HepG2 (cell line): ENCODE measurements around the gene MATN1. TPM values are rescaled to one million over a fixed set of nuclear protein-coding genes. Genes with fewer than 3 reads are reported as not detected.

Source experiments
- ATAC-seq: fragments of 200-7000 bp; cut with Tn5 transposase; 3 replicates; pipeline ENCODE4 v1.9.1; 2020; ENCODE audit warnings: mild to moderate bottlenecking, moderate library complexity
- BruUV-seq: library from RNA; stranded (reverse); fragments of 400-500 nt; replicated peaks from 2 replicates; lab custom pipeline; 2021; lab: Mats Ljungman, UMichigan
- CTCF ChIA-PET: fragments of 300-600 bp; formaldehyde crosslinking; extraction: SDS; loops from one replicate; lab custom pipeline; 2021; ENCODE audit warnings: low total read pairs, inconsistent platforms, low intra/inter-chr PET ratio; lab: Yijun Ruan, JAX
- POLR2A ChIA-PET: fragments of 350-600 bp; sonication (Branson Sonifier 250); formaldehyde crosslinking; loops from one replicate; lab custom pipeline; 2020; ENCODE audit warnings: antibody characterized with exemption, inconsistent platforms; lab: Yijun Ruan, JAX
- DNase-seq: peaks from one replicate; pipeline ENCODE4 v3.0.0-alpha.2; 2015; ENCODE audit warnings: low spot score
- FAIRE-seq: peaks from 3 replicates; lab custom pipeline; 2011; peaks lifted over from hg19 to GRCh38; lab: Jason Lieb, UNC
- H2AFZ ChIP-seq: one replicate; pipeline ENCODE4 v1.6.1; 2011; ENCODE audit warnings: low read length, inconsistent platforms
- H3K27ac ChIP-seq: fragments of 300-600 bp; 3 replicates; pipeline ENCODE4 v1.8.0; 2011; ENCODE audit warnings: mixed run types, mild to moderate bottlenecking, mixed read lengths, low read length, inconsistent platforms; ENCODE audit not compliant: insufficient read depth; ENCODE audit errors: extremely low read length
- H3K27me3 ChIP-seq, 2 experiments: fragments of 200-600 bp in 1 of 2; 2 replicates in 1 of 2; 3 replicates in 1 of 2; pipeline versions ENCODE4 v1.6.0 to v1.8.0; 2011; ENCODE audit warnings: low read length in 2 of 2, mild to moderate bottlenecking in 2 of 2, moderate library complexity in 2 of 2, inconsistent platforms in 1 of 2; ENCODE audit not compliant: insufficient read depth in 2 of 2, control insufficient read depth in 1 of 2
- H3K36me3 ChIP-seq, 2 experiments: fragments of 200-600 bp in 1 of 2; replicated peaks in 1 of 2; 2 replicates in 1 of 2; 3 replicates in 1 of 2; pipeline versions ENCODE4 v1.5.1 to v1.8.0; 2011; ENCODE audit warnings: low read length in 2 of 2, inconsistent platforms in 1 of 2; ENCODE audit not compliant: insufficient read depth in 2 of 2, control insufficient read depth in 1 of 2
- H3K4me1 ChIP-seq: 2 replicates; pipeline ENCODE4 v1.5.1; 2012; ENCODE audit warnings: low read length, inconsistent platforms; ENCODE audit not compliant: insufficient read depth
- H3K4me2 ChIP-seq: 2 replicates; pipeline ENCODE4 v1.6.0; 2011; ENCODE audit warnings: low read depth, low read length, inconsistent platforms
- H3K4me3 ChIP-seq, 3 experiments: fragments of 200-600 bp in 1 of 3; sonication (generic), shearing (Covaris generic) in 1 of 3; replicated peaks in 1 of 3; 2 replicates each; pipeline ENCODE4 v1.5.1; 2011 to 2016; ENCODE audit warnings: low read length in 3 of 3, inconsistent platforms in 2 of 3, low read depth in 2 of 3, mild to moderate bottlenecking in 2 of 3, control low read depth in 1 of 3, mixed read lengths in 1 of 3; ENCODE audit not compliant: insufficient read depth in 1 of 3
- H3K79me2 ChIP-seq: one replicate; pipeline ENCODE4 v1.6.1; 2011; ENCODE audit warnings: low read length, inconsistent platforms; ENCODE audit not compliant: insufficient read depth
- H3K9ac ChIP-seq: 2 replicates; pipeline ENCODE4 v1.6.0; 2011; ENCODE audit warnings: mild to moderate bottlenecking, low read depth, low read length, inconsistent platforms; ENCODE audit not compliant: insufficient read depth
- H3K9me3 ChIP-seq: 2 replicates; pipeline ENCODE4 v1.5.1; 2012; ENCODE audit warnings: mild to moderate bottlenecking, low read length
- H4K20me1 ChIP-seq: 2 replicates; pipeline ENCODE4 v1.6.0; 2011; ENCODE audit warnings: inconsistent platforms, mild to moderate bottlenecking, low read length, moderate library complexity; ENCODE audit not compliant: insufficient read depth
- CCDC6 ChIP-seq: sonication (generic); formaldehyde crosslinking; IDR thresholded peaks from 2 replicates; pipeline ENCODE4 v1.8.1; 2022; ENCODE audit warnings: mild to moderate bottlenecking, missing genetic modification reagents, moderate library complexity
- KMT2A ChIP-seq: sonication (generic); formaldehyde crosslinking; IDR thresholded peaks from 2 replicates; pipeline ENCODE4 v1.4.0; 2020; ENCODE audit warnings: missing genetic modification reagents
- KMT2B ChIP-seq: IDR thresholded peaks from 2 replicates; pipeline ENCODE4 v1.6.1; 2016; ENCODE audit warnings: missing genetic modification reagents, missing compliant biosample characterization
- MAFF ChIP-seq: IDR thresholded peaks from 2 replicates; pipeline ENCODE4 v1.6.1; 2011; ENCODE audit warnings: low read depth, low read length, improper control_type of control experiment
- ZNF136 ChIP-seq: sonication (generic); formaldehyde crosslinking; IDR thresholded peaks from 2 replicates; pipeline ENCODE4 v1.8.1; 2022; ENCODE audit warnings: low read depth, mild to moderate bottlenecking, moderate library complexity, missing genetic modification reagents
- ZNF282 ChIP-seq: fragments of 450-650 bp; IDR thresholded peaks from 2 replicates; pipeline ENCODE4 v1.6.1; 2018; ENCODE audit not compliant: partially characterized antibody
- ZNF33A ChIP-seq: sonication (generic); formaldehyde crosslinking; IDR thresholded peaks from 2 replicates; pipeline ENCODE4 v1.5.1; 2020; ENCODE audit warnings: missing genetic modification reagents, mild to moderate bottlenecking, moderate library complexity, borderline replicate concordance
- ZNF567 ChIP-seq: sonication (generic); formaldehyde crosslinking; IDR thresholded peaks from 2 replicates; pipeline ENCODE4 v1.8.1; 2023; ENCODE audit warnings: mild to moderate bottlenecking, missing genetic modification reagents, borderline replicate concordance
- ZNF678 ChIP-seq: sonication (generic); formaldehyde crosslinking; IDR thresholded peaks from 2 replicates; pipeline ENCODE4 v1.4.0; 2020; ENCODE audit warnings: mild to moderate bottlenecking, missing genetic modification reagents
- ZNF790 ChIP-seq: sonication (generic); formaldehyde crosslinking; IDR thresholded peaks from 2 replicates; pipeline ENCODE4 v1.8.0; 2022; ENCODE audit warnings: missing genetic modification reagents, mild to moderate bottlenecking, borderline replicate concordance
- WGBS: methylation state at CpG from one replicate; pipeline ENCODE4 v1.1.6; 2017; ENCODE audit warnings: low lambda C conversion rate; 5-methylcytosine and 5-hydroxymethylcytosine counted together
- in situ Hi-C: cut with HindIII; loops from 2 replicates; pipeline ENCODE4 v1.10.0; 2017; ENCODE audit warnings: low pct_unique_long_range_greater_than_20kb; ENCODE audit not compliant: extremely low pct_ligation_motif_present
- intact Hi-C: fragments of 100-400 bp; cut with micrococcal nuclease; formaldehyde crosslinking; loops from one replicate; pipeline ENCODE4 v1.10.0; 2022; ENCODE audit not compliant: unreplicated experiment
- polyA plus RNA-seq, 8 experiments: library from polyadenylated mRNA; depleted of rRNA in 3 of 8; stranded (reverse) in 7 of 8; unstranded in 1 of 8; fragments of >200 nt; fragmentation: Illumina TruSeq in 4 of 8; extraction: Trizol in 4 of 8; gene quantifications; 2 replicates each; pipeline versions ENCODE4 v1.2.1 to v1.2.3, GENCODE V29; 2011 to 2016; ENCODE audit warnings: low read depth in 4 of 8, missing spikeins in 1 of 8, mixed read lengths in 1 of 8; ENCODE audit not compliant: insufficient read depth in 1 of 8
- total RNA-seq, 5 experiments: library from RNA; depleted of rRNA; stranded (reverse); fragments of >200 nt; fragmentation: Illumina TruSeq; extraction: Trizol; gene quantifications; 2 replicates each; pipeline ENCODE4 v1.2.3, GENCODE V29; 2016; ENCODE audit warnings: low read depth in 1 of 5
- TF ChIP-seq, protein P1 (sequence below): sonication (generic); formaldehyde crosslinking; IDR thresholded peaks from 2 replicates; pipeline ENCODE4 v1.4.0; 2020; ENCODE audit warnings: missing genetic modification reagents
- TF ChIP-seq, protein P2 (sequence below): sonication (generic); formaldehyde crosslinking; IDR thresholded peaks from 2 replicates; pipeline ENCODE4 v1.4.0; 2020; ENCODE audit warnings: missing genetic modification reagents

Gene MATN1
- total and polyA plus RNA-seq, 2 of the 13 experiments (the other 11 are each of a cell fraction or from before 2014, with no cell fraction given), result 0.04 to 0.05 TPM

DNA sequence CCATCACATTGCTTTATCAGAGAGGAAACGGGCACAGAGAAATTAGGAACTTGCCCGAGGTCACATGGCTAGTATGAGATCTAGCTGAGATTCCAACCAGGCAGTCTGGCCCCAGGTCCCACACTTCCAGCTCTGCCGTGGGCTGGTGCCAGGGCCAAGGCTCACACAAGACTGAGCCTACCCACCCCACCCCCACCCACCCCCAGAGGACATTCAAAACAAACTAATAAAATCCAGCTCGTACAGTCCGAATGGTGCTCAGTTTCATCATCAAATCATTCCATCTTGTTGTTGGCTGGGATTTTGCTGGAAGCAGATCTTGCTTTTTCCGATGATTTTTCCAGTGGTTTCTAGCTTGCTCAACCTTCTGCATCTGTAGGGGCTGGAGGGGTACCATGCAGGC is 27.9 kb downstream of the MATN1 start:
- BruUV-seq, result no TSS peak
- Histone ChIP-seq H3K4me2 (no peak overlapping the region), H3K36me3 (no peaks in the 10 kb centered on the region), H3K4me3 (no peak overlapping the region), H3K27me3 (peaks cover 5 to 14% of the 10 kb centered on the region in 2 experiments; a peak in 3 of 5 replicates), H4K20me1 (no peaks in the 10 kb centered on the region), H3K4me1 (no peaks in the 10 kb centered on the region), H3K27ac (no peak overlapping the region), H3K9me3 (no peaks in the 10 kb centered on the region), H2AFZ (no peak overlapping the region), H3K9ac (no peak overlapping the region), H3K79me2 (no peaks in the 10 kb centered on the region)
- no peak for ATAC-seq
- ChIA-PET CTCF (no interaction called here), POLR2A (no interaction called here)
- DNase-seq, result no peak
- in situ Hi-C loops, result loop anchor here (25.0 kb wide), 1 partner anchor 1358 kb away; no protein-coding TSS in a partner anchor
- FAIRE-seq, result no peak
- intact Hi-C loops, result no loop called here
- WGBS, result 10% methylated on average over 6 of the region's 6 CpGs
- TF ChIP-seq ZNF567 (CRISPR knock-in tag) (no peak), KMT2B (CRISPR knock-in tag) (no peak), ZNF136 (CRISPR knock-in tag) (no peak), MAFF (no peak), ZNF33A (CRISPR knock-in tag) (no peak), CCDC6 (no peak), ZNF678 (no peak), ZNF282 (no peak), ZNF790 (CRISPR knock-in tag) (no peak), KMT2A (CRISPR knock-in tag) (no peak)
- TF ChIP-seq, protein P1, sequence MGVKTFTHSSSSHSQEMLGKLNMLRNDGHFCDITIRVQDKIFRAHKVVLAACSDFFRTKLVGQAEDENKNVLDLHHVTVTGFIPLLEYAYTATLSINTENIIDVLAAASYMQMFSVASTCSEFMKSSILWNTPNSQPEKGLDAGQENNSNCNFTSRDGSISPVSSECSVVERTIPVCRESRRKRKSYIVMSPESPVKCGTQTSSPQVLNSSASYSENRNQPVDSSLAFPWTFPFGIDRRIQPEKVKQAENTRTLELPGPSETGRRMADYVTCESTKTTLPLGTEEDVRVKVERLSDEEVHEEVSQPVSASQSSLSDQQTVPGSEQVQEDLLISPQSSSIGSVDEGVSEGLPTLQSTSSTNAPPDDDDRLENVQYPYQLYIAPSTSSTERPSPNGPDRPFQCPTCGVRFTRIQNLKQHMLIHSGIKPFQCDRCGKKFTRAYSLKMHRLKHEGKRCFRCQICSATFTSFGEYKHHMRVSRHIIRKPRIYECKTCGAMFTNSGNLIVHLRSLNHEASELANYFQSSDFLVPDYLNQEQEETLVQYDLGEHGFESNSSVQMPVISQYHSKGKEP, result no peak
- TF ChIP-seq, protein P2, sequence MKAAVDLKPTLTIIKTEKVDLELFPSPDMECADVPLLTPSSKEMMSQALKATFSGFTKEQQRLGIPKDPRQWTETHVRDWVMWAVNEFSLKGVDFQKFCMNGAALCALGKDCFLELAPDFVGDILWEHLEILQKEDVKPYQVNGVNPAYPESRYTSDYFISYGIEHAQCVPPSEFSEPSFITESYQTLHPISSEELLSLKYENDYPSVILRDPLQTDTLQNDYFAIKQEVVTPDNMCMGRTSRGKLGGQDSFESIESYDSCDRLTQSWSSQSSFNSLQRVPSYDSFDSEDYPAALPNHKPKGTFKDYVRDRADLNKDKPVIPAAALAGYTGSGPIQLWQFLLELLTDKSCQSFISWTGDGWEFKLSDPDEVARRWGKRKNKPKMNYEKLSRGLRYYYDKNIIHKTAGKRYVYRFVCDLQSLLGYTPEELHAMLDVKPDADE, result no peak
